ENCODE results near the gene TSPAN5. TPM values are rescaled to one million over a fixed set of nuclear protein-coding genes. Genes with fewer than 3 reads are reported as not detected.

The TSPAN5 gene
- polyA plus RNA-seq, 1 donor (not counting 4 experiments of a cell fraction or from before 2014, with no cell fraction given): 45.5 TPM

GRCh38 chr4:98656443-98656842 is 2.0 kb downstream of the TSPAN5 start:
- Histone ChIP-seq H3K27ac (ENCODE audit: control insufficient read depth, insufficient read depth, low read length) (peak overlapping the region; percentile 46), H3K9me1 (ENCODE audit: control insufficient read depth, extremely low read depth, insufficient read depth, low read length) (no peaks in the 10 kb centered on the region), H3K79me2 (ENCODE audit: control insufficient read depth, insufficient read depth, low read length) (peaks cover 51% of the 10 kb centered on the region), H3K4me3 (ENCODE audit: control insufficient read depth in 2 of 3, extremely low read depth in 1 of 3, insufficient read depth in 2 of 3, low read depth in 1 of 3, low read length in 3 of 3) (peak overlapping the region; percentile 72 to 98 (median 93)), H3K9me3 (ENCODE audit: control insufficient read depth, low read depth, low read length) (no peaks in the 10 kb centered on the region), H3K36me3 (ENCODE audit: control insufficient read depth in 2 of 2, extremely low read depth in 1 of 2, insufficient read depth in 2 of 2, low read length in 2 of 2) (no peaks in the 10 kb centered on the region), H4K20me1 (ENCODE audit: control insufficient read depth, extremely low read depth, insufficient read depth, low read length) (no peaks in the 10 kb centered on the region), H3K4me1 (ENCODE audit: control insufficient read depth, extremely low read depth, insufficient read depth, low read length) (peaks cover 60% of the 10 kb centered on the region), H3K4me2 (ENCODE audit: control insufficient read depth, extremely low read depth, insufficient read depth, low read depth, low read length) (peak overlapping the region; percentile 98), H3K27me3 (ENCODE audit: control insufficient read depth, extremely low read depth, insufficient read depth, low read length) (no peaks in the 10 kb centered on the region), H3K9ac (ENCODE audit: control insufficient read depth, extremely low read depth, insufficient read depth, low read length) (peak overlapping the region; percentile 60), H2AFZ (ENCODE audit: control insufficient read depth, low read length) (no peak overlapping the region)
- FAIRE-seq (no peak), DNase-seq (ENCODE audit: low read depth, low spot score) (no peak)
- dilution Hi-C loops (cut with MboI; ENCODE audit: extremely low pct_ligation_motif_present, low sequenced_read_pairs): no loop called here
- TF ChIP-seq EZH2 (IDR thresholded peaks at IDR 0.05; ENCODE audit: low read length): no peak
- TF ChIP-seq CTCF (optimal IDR thresholded peaks at IDR 0.05 in 1 of 3, IDR thresholded peaks at IDR 0.05 in 1 of 3, conservative IDR thresholded peaks at IDR 0.05 in 1 of 3; ENCODE audit: extremely low read depth in 1 of 3, insufficient read depth in 2 of 3, low read length in 3 of 3): no peak

- H3K4me3 ChIP-seq (ENCODE audit: control insufficient read depth in 2 of 3, extremely low read depth in 1 of 3, insufficient read depth in 2 of 3, low read depth in 1 of 3, low read length in 3 of 3): peak overlapping the region in 2 of 3 experiments; percentile 24 to 36
- H3K36me3 ChIP-seq (ENCODE audit: control insufficient read depth in 2 of 2, extremely low read depth in 1 of 2, insufficient read depth in 2 of 2, low read length in 2 of 2): no peaks in the 10 kb centered on the region
- peaks cover 74% of the 10 kb centered on the region for H3K79me2 ChIP-seq (ENCODE audit: control insufficient read depth, insufficient read depth, low read length)
- H4K20me1 ChIP-seq (ENCODE audit: control insufficient read depth, extremely low read depth, insufficient read depth, low read length): no peaks in the 10 kb centered on the region
- peak; percentile 64 for DNase-seq (ENCODE audit: low read depth, low spot score)
- TF ChIP-seq EZH2 (IDR thresholded peaks at IDR 0.05; ENCODE audit: low read length): no peak
- no peak for TF ChIP-seq CTCF (optimal IDR thresholded peaks at IDR 0.05 in 1 of 3, IDR thresholded peaks at IDR 0.05 in 1 of 3, conservative IDR thresholded peaks at IDR 0.05 in 1 of 3; ENCODE audit: extremely low read depth in 1 of 3, insufficient read depth in 2 of 3, low read length in 3 of 3)
- peaks cover 2% of the 10 kb centered on the region for H3K9me3 ChIP-seq (ENCODE audit: control insufficient read depth, low read depth, low read length)
- H3K9me1 ChIP-seq (ENCODE audit: control insufficient read depth, extremely low read depth, insufficient read depth, low read length): no peaks in the 10 kb centered on the region
- peak overlapping the region; percentile 98 for H3K4me2 ChIP-seq (ENCODE audit: control insufficient read depth, extremely low read depth, insufficient read depth, low read depth, low read length)
- peak overlapping the region; percentile 72 for H3K27ac ChIP-seq (ENCODE audit: control insufficient read depth, insufficient read depth, low read length)
- no peak overlapping the region for H2AFZ ChIP-seq (ENCODE audit: control insufficient read depth, low read length)
- no peaks in the 10 kb centered on the region for H3K27me3 ChIP-seq (ENCODE audit: control insufficient read depth, extremely low read depth, insufficient read depth, low read length)
- H3K9ac ChIP-seq (ENCODE audit: control insufficient read depth, extremely low read depth, insufficient read depth, low read length): peak overlapping the region; percentile 60
- dilution Hi-C loops (cut with MboI; ENCODE audit: extremely low pct_ligation_motif_present, low sequenced_read_pairs): no loop called here
- FAIRE-seq: peak; percentile 97
- H3K4me1 ChIP-seq (ENCODE audit: control insufficient read depth, extremely low read depth, insufficient read depth, low read length): peaks cover 42% of the 10 kb centered on the region
Measured at GRCh38 chr4:98653890-98654867, 4.2 kb downstream of the TSPAN5 start.
